ENCODE data around the gene AFF1. TPM values are rescaled to one million over a fixed set of nuclear protein-coding genes. Genes with fewer than 3 reads are reported as not detected.

Gene AFF1
- polyA plus RNA-seq, 1 donor (not counting 4 experiments of a cell fraction or from before 2014, with no cell fraction given): 14.4 TPM

- FAIRE-seq (peak; percentile 79), DNase-seq (ENCODE audit: low read depth, low spot score) (no peak)
- Histone ChIP-seq H3K4me1 (ENCODE audit: control insufficient read depth, extremely low read depth, insufficient read depth, low read length) (peaks cover 10% of the 10 kb centered on the region), H3K9me3 (ENCODE audit: control insufficient read depth, low read depth, low read length) (no peaks in the 10 kb centered on the region), H3K9me1 (ENCODE audit: control insufficient read depth, extremely low read depth, insufficient read depth, low read length) (no peaks in the 10 kb centered on the region), H3K27ac (ENCODE audit: control insufficient read depth, insufficient read depth, low read length) (no peak overlapping the region), H3K36me3 (ENCODE audit: control insufficient read depth in 2 of 2, extremely low read depth in 1 of 2, insufficient read depth in 2 of 2, low read length in 2 of 2) (peaks cover 0 to 4% of the 10 kb centered on the region in 2 experiments), H3K9ac (ENCODE audit: control insufficient read depth, extremely low read depth, insufficient read depth, low read length) (no peak overlapping the region), H3K79me2 (ENCODE audit: control insufficient read depth, insufficient read depth, low read length) (peaks cover 31% of the 10 kb centered on the region), H3K4me3 (ENCODE audit: control insufficient read depth in 2 of 3, extremely low read depth in 1 of 3, insufficient read depth in 2 of 3, low read depth in 1 of 3, low read length in 3 of 3) (no peak overlapping the region), H4K20me1 (ENCODE audit: control insufficient read depth, extremely low read depth, insufficient read depth, low read length) (no peaks in the 10 kb centered on the region), H3K4me2 (ENCODE audit: control insufficient read depth, extremely low read depth, insufficient read depth, low read depth, low read length) (peak overlapping the region; percentile 30), H2AFZ (ENCODE audit: control insufficient read depth, low read length) (no peak overlapping the region), H3K27me3 (ENCODE audit: control insufficient read depth, extremely low read depth, insufficient read depth, low read length) (no peaks in the 10 kb centered on the region)
- dilution Hi-C loops (cut with MboI; ENCODE audit: extremely low pct_ligation_motif_present, low sequenced_read_pairs): no loop called here
- TF ChIP-seq CTCF (optimal IDR thresholded peaks at IDR 0.05 in 1 of 3, IDR thresholded peaks at IDR 0.05 in 1 of 3, conservative IDR thresholded peaks at IDR 0.05 in 1 of 3; ENCODE audit: extremely low read depth in 1 of 3, insufficient read depth in 2 of 3, low read length in 3 of 3) (no peak), EZH2 (IDR thresholded peaks at IDR 0.05; ENCODE audit: low read length) (no peak)
Measured at GRCh38 chr4:86957215-86957614, 22.4 kb downstream of the AFF1 start.

- H3K9me1 ChIP-seq (ENCODE audit: control insufficient read depth, extremely low read depth, insufficient read depth, low read length): no peaks in the 10 kb centered on the region
- peaks cover 37% of the 10 kb centered on the region for H3K79me2 ChIP-seq (ENCODE audit: control insufficient read depth, insufficient read depth, low read length)
- H2AFZ ChIP-seq (ENCODE audit: control insufficient read depth, low read length): no peak overlapping the region
- no peak overlapping the region for H3K4me2 ChIP-seq (ENCODE audit: control insufficient read depth, extremely low read depth, insufficient read depth, low read depth, low read length)
- H3K9me3 ChIP-seq (ENCODE audit: control insufficient read depth, low read depth, low read length): no peaks in the 10 kb centered on the region
- peaks cover 14% of the 10 kb centered on the region for H3K4me1 ChIP-seq (ENCODE audit: control insufficient read depth, extremely low read depth, insufficient read depth, low read length)
- H3K27me3 ChIP-seq (ENCODE audit: control insufficient read depth, extremely low read depth, insufficient read depth, low read length): no peaks in the 10 kb centered on the region
- dilution Hi-C loops (cut with MboI; ENCODE audit: extremely low pct_ligation_motif_present, low sequenced_read_pairs): no loop called here
- no peak overlapping the region for H3K9ac ChIP-seq (ENCODE audit: control insufficient read depth, extremely low read depth, insufficient read depth, low read length)
- no peak overlapping the region for H3K4me3 ChIP-seq (ENCODE audit: control insufficient read depth in 2 of 3, extremely low read depth in 1 of 3, insufficient read depth in 2 of 3, low read depth in 1 of 3, low read length in 3 of 3)
- DNase-seq (ENCODE audit: low read depth, low spot score) (no peak), FAIRE-seq (no peak)
- H4K20me1 ChIP-seq (ENCODE audit: control insufficient read depth, extremely low read depth, insufficient read depth, low read length): no peaks in the 10 kb centered on the region
- no peak overlapping the region for H3K27ac ChIP-seq (ENCODE audit: control insufficient read depth, insufficient read depth, low read length)
- TF ChIP-seq EZH2 (IDR thresholded peaks at IDR 0.05; ENCODE audit: low read length): no peak
- no peak for TF ChIP-seq CTCF (optimal IDR thresholded peaks at IDR 0.05 in 1 of 3, IDR thresholded peaks at IDR 0.05 in 1 of 3, conservative IDR thresholded peaks at IDR 0.05 in 1 of 3; ENCODE audit: extremely low read depth in 1 of 3, insufficient read depth in 2 of 3, low read length in 3 of 3)
- peaks cover 0 to 4% of the 10 kb centered on the region in 2 experiments for H3K36me3 ChIP-seq (ENCODE audit: control insufficient read depth in 2 of 2, extremely low read depth in 1 of 2, insufficient read depth in 2 of 2, low read length in 2 of 2)
Measured at GRCh38 chr4:86959588-86960500, 25.0 kb downstream of the AFF1 start.

All from keratinocyte (primary cell).